Subcutaneous abdominal adipose tissue (tissue), 5 donors: ENCODE measurements around the gene VPS9D1.
A peak's percentile ranks its signal among the peaks of the same experiment; 100 is the strongest.

Experiments used
- H3K27ac ChIP-seq: one replicate; pipeline ENCODE4 v1.7.0; 2013; ENCODE audit warnings: low read depth, mild to moderate bottlenecking, inconsistent platforms, low read length, moderate library complexity
- H3K27me3 ChIP-seq, 5 donors: one replicate each; pipeline ENCODE4 v1.7.0; 2013; ENCODE audit warnings: low read length in 5 of 5, inconsistent platforms in 1 of 5; ENCODE audit not compliant: control insufficient read depth in 5 of 5, insufficient read depth in 4 of 5
- H3K36me3 ChIP-seq, 5 donors: one replicate each; pipeline ENCODE4 v1.7.0; 2013; ENCODE audit warnings: low read length in 5 of 5; ENCODE audit not compliant: control insufficient read depth in 5 of 5, insufficient read depth in 5 of 5
- H3K4me1 ChIP-seq, 5 donors: one replicate each; pipeline ENCODE4 v1.7.0; 2013; ENCODE audit warnings: low read length in 5 of 5, mild to moderate bottlenecking in 3 of 5, moderate library complexity in 1 of 5; ENCODE audit not compliant: control insufficient read depth in 5 of 5, insufficient read depth in 5 of 5
- H3K4me3 ChIP-seq, 5 donors: one replicate each; pipeline ENCODE4 v1.7.0; 2013; ENCODE audit warnings: low read length in 5 of 5, low read depth in 1 of 5
- H3K9ac ChIP-seq, 5 donors: one replicate each; pipeline ENCODE4 v1.7.0; 2013; ENCODE audit warnings: low read length in 5 of 5, mild to moderate bottlenecking in 4 of 5, moderate library complexity in 3 of 5
- H3K9me3 ChIP-seq, 5 donors: one replicate each; pipeline ENCODE4 v1.7.0; 2013; ENCODE audit warnings: low read length in 5 of 5; ENCODE audit not compliant: control insufficient read depth in 5 of 5
- donor health status: healthy.
- donor health status: healthy.
- donor health status: healthy.
- donor health status: healthy.
- donor health status: healthy.

The VPS9D1 gene

GRCh38 chr16:89720813-89721545 lies at the start of gene VPS9D1, which contains the start of gene ZNF276:
TSS of gene VPS9D1 (minus strand) at chr16:89720898. CDS start at chr16:89720861, 37 bp downstream.
TSS of gene ZNF276 (plus strand) at chr16:89721537. CDS start at chr16:89721641, 104 bp downstream.
- H3K27ac ChIP-seq: peak within 1 kb of the TSS; percentile 80
- peaks cover 5 to 47% (median 30%) of the 10 kb centered on the region in 5 donors for H3K4me1 ChIP-seq
- peak within 1 kb of the TSS; percentile 71 to 92 (median 81) for H3K4me3 ChIP-seq
- no peaks in the 10 kb centered on the region for H3K9me3 ChIP-seq
- no peaks in the 10 kb centered on the region for H3K27me3 ChIP-seq
- H3K9ac ChIP-seq: peak within 1 kb of the TSS; percentile 26 to 80 (median 76)
- peaks cover 0 to 22% (median 16%) of the 10 kb centered on the region in 5 donors for H3K36me3 ChIP-seq

- no peak overlapping the region for H3K9ac ChIP-seq
- H3K36me3 ChIP-seq: peaks cover 0 to 6% (median 0%) of the 10 kb centered on the region in 5 donors
- no peak overlapping the region for H3K4me3 ChIP-seq
Measured at GRCh38 chr16:89770367-89770766, 49.7 kb upstream of the VPS9D1 start.

GRCh38 chr16:89765292-89765830 lies 44.7 kb upstream of the VPS9D1 start:
- H3K9me3 ChIP-seq: no peaks in the 10 kb centered on the region
- peaks cover 0 to 18% (median 3%) of the 10 kb centered on the region in 5 donors for H3K4me1 ChIP-seq
- H3K36me3 ChIP-seq: peaks cover 0 to 6% (median 0%) of the 10 kb centered on the region in 5 donors

More at GRCh38 chr16:89770367-89770766, 49.7 kb upstream of the VPS9D1 start:
- Histone ChIP-seq H3K27me3 (no peaks in the 10 kb centered on the region), H3K27ac (no peak overlapping the region), H3K9me3 (no peaks in the 10 kb centered on the region), H3K4me1 (peaks cover 0 to 2% (median 0%) of the 10 kb centered on the region in 5 donors)

GRCh38 chr16:89764711-89765201 lies 44.1 kb upstream of the VPS9D1 start:
- peaks cover 0 to 2% (median 0%) of the 10 kb centered on the region in 5 donors for H3K36me3 ChIP-seq
- H3K4me3 ChIP-seq: peak overlapping the region in 4 of 5 donors; percentile 11 to 60 (median 38)
- no peak overlapping the region for H3K27ac ChIP-seq

More at GRCh38 chr16:89765292-89765830, 44.7 kb upstream of the VPS9D1 start:
- Histone ChIP-seq H3K27me3 (no peaks in the 10 kb centered on the region), H3K4me3 (no peak overlapping the region), H3K27ac (no peak overlapping the region), H3K9ac (no peak overlapping the region)

GRCh38 chr16:89761304-89761922 lies 40.7 kb upstream of the VPS9D1 start:
- Histone ChIP-seq H3K9ac (no peak overlapping the region), H3K9me3 (no peaks in the 10 kb centered on the region), H3K36me3 (no peaks in the 10 kb centered on the region), H3K4me1 (peaks cover 0 to 19% (median 3%) of the 10 kb centered on the region in 5 donors), H3K27ac (no peak overlapping the region), H3K27me3 (no peaks in the 10 kb centered on the region), H3K4me3 (peak overlapping the region in 3 of 5 donors; percentile 13 to 49 (median 27))

More at GRCh38 chr16:89764711-89765201, 44.1 kb upstream of the VPS9D1 start:
- Histone ChIP-seq H3K9me3 (no peaks in the 10 kb centered on the region), H3K27me3 (no peaks in the 10 kb centered on the region), H3K9ac (peak overlapping the region in 1 of 5 donors; percentile 51), H3K4me1 (peaks cover 0 to 19% (median 3%) of the 10 kb centered on the region in 5 donors)

GRCh38 chr16:89759746-89760340 lies 39.1 kb upstream of the VPS9D1 start:
- no peaks in the 10 kb centered on the region for H3K27me3 ChIP-seq
- no peak overlapping the region for H3K9ac ChIP-seq
- H3K4me3 ChIP-seq: no peak overlapping the region
- H3K9me3 ChIP-seq: no peaks in the 10 kb centered on the region
- H3K36me3 ChIP-seq: no peaks in the 10 kb centered on the region
- no peak overlapping the region for H3K27ac ChIP-seq
- H3K4me1 ChIP-seq: peaks cover 0 to 12% (median 3%) of the 10 kb centered on the region in 5 donors

GRCh38 chr16:89749637-89750036 lies 28.9 kb upstream of the VPS9D1 start:
- Histone ChIP-seq H3K36me3 (peaks cover 0 to 3% (median 0%) of the 10 kb centered on the region in 5 donors), H3K9me3 (no peaks in the 10 kb centered on the region), H3K4me3 (no peak overlapping the region), H3K27ac (no peak overlapping the region), H3K27me3 (no peaks in the 10 kb centered on the region), H3K9ac (no peak overlapping the region), H3K4me1 (peaks cover 0 to 3% (median 2%) of the 10 kb centered on the region in 5 donors)

- Histone ChIP-seq H3K9me3 (no peaks in the 10 kb centered on the region), H3K27me3 (no peaks in the 10 kb centered on the region), H3K36me3 (peaks cover 0 to 3% (median 0%) of the 10 kb centered on the region in 5 donors), H3K9ac (no peak overlapping the region), H3K4me3 (no peak overlapping the region), H3K4me1 (peaks cover 0 to 3% (median 2%) of the 10 kb centered on the region in 5 donors), H3K27ac (no peak overlapping the region)
Measured at GRCh38 chr16:89748921-89749320, 28.2 kb upstream of the VPS9D1 start.

GRCh38 chr16:89748076-89748475 lies 27.4 kb upstream of the VPS9D1 start:
- H3K27me3 ChIP-seq: no peaks in the 10 kb centered on the region
- peaks cover 0 to 4% (median 2%) of the 10 kb centered on the region in 5 donors for H3K4me1 ChIP-seq
- H3K9ac ChIP-seq: no peak overlapping the region
- no peaks in the 10 kb centered on the region for H3K9me3 ChIP-seq
- H3K36me3 ChIP-seq: peaks cover 0 to 3% (median 0%) of the 10 kb centered on the region in 5 donors
- H3K27ac ChIP-seq: no peak overlapping the region
- H3K4me3 ChIP-seq: no peak overlapping the region
